Measurements from ENCODE around the gene WIPF1. TPM values are rescaled to one million over a fixed set of nuclear protein-coding genes. Genes with fewer than 3 reads are reported as not detected.
A peak's percentile ranks its signal among the peaks of the same experiment; 100 is the strongest.

Gene WIPF1
- total RNA-seq, 4 donors from 2014 or later = 4.8 to 21.8 (median 7.3) TPM

GRCh38 chr2:174607989-174608865 is 10.6 kb upstream of the WIPF1 start:
- Histone ChIP-seq H3K27ac (no peak overlapping the region), H3K4me1 (peaks cover 37% of the 10 kb centered on the region), H3K27me3 (no peaks in the 10 kb centered on the region), H3K4me3 (no peak overlapping the region), H3K9me3 (no peaks in the 10 kb centered on the region), H3K36me3 (no peaks in the 10 kb centered on the region)
- DNase-seq (ENCODE audit: low spot score in 2 of 2) = no peak
- WGBS = 47% methylated on average over 5 of the region's 5 CpGs
- TF ChIP-seq EP300 (IDR thresholded peaks at IDR 0.05) (no peak), CTCF (IDR thresholded peaks at IDR 0.05) (no peak), POLR2A (IDR thresholded peaks at IDR 0.05) (no peak), POLR2AphosphoS5 (IDR thresholded peaks at IDR 0.05) (no peak)

- 36% methylated on average over 3 of the region's 3 CpGs for WGBS
- Histone ChIP-seq H3K27ac (no peak overlapping the region), H3K27me3 (no peaks in the 10 kb centered on the region), H3K4me3 (no peak overlapping the region), H3K4me1 (peaks cover 44% of the 10 kb centered on the region), H3K36me3 (no peaks in the 10 kb centered on the region), H3K9me3 (no peaks in the 10 kb centered on the region)
- DNase-seq (ENCODE audit: low spot score in 2 of 2) = no peak
- TF ChIP-seq EP300 (IDR thresholded peaks at IDR 0.05) (no peak), CTCF (IDR thresholded peaks at IDR 0.05) (no peak), POLR2AphosphoS5 (IDR thresholded peaks at IDR 0.05) (no peak), POLR2A (IDR thresholded peaks at IDR 0.05) (no peak)
These were observed 10.0 kb upstream of the WIPF1 start for GRCh38 chr2:174607584-174607983.

GRCh38 chr2:174606336-174606735 is 8.7 kb upstream of the WIPF1 start:
- Histone ChIP-seq H3K4me1 (peaks cover 46% of the 10 kb centered on the region), H3K9me3 (no peaks in the 10 kb centered on the region), H3K27me3 (no peaks in the 10 kb centered on the region), H3K27ac (no peak overlapping the region), H3K36me3 (no peaks in the 10 kb centered on the region), H3K4me3 (no peak overlapping the region)
- TF ChIP-seq POLR2A (IDR thresholded peaks at IDR 0.05) = no peak
- peak in 2 of 3 donors; percentile 32 to 40 for TF ChIP-seq POLR2AphosphoS5 (IDR thresholded peaks at IDR 0.05)
- WGBS = 38% methylated on average over 3 of the region's 3 CpGs
- DNase-seq (ENCODE audit: low spot score in 2 of 2) = peak in 1 of 2 donors; percentile 75

GRCh38 chr2:174605687-174606086 is 8.1 kb upstream of the WIPF1 start:
- no peaks in the 10 kb centered on the region for H3K27me3 ChIP-seq
- H3K27ac ChIP-seq = no peak overlapping the region
- H3K9me3 ChIP-seq = no peaks in the 10 kb centered on the region
- H3K36me3 ChIP-seq = no peaks in the 10 kb centered on the region
- no peak for TF ChIP-seq CTCF (IDR thresholded peaks at IDR 0.05)
- no peak for TF ChIP-seq EP300 (IDR thresholded peaks at IDR 0.05)
- no peak for TF ChIP-seq POLR2A (IDR thresholded peaks at IDR 0.05)
- no peak for TF ChIP-seq POLR2AphosphoS5 (IDR thresholded peaks at IDR 0.05)
- DNase-seq (ENCODE audit: low spot score in 2 of 2) = no peak
- peaks cover 44% of the 10 kb centered on the region for H3K4me1 ChIP-seq
- no peak overlapping the region for H3K4me3 ChIP-seq

DNA sequence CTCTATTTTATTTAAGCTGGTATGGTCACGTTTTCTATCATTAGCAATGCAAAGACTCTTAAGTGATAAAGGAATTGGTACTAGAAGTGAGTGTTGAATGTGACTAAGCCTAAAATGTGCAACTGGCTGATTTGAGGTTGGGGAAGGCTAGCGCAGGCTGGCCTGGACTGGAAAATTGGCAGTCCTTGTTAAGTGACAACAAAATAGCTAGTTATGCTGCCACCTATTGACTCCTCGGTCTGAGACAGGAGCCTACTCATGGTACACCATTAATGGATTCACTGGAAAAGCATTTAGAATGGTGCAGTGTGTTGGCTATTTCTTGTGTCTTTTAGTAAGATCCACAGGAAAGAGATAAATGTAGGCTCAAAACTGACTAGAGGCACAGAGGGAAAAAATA is 5.7 kb upstream of the WIPF1 start:
- 14% methylated on average over 3 of the region's 3 CpGs for WGBS
- Histone ChIP-seq H3K4me1 (peaks cover 29% of the 10 kb centered on the region), H3K27ac (no peak overlapping the region)

More for the DNA sequence above, 5.7 kb upstream of the WIPF1 start:
- no peak for DNase-seq (ENCODE audit: low spot score in 2 of 2)
- H3K27me3 ChIP-seq = no peaks in the 10 kb centered on the region
- TF ChIP-seq CTCF (IDR thresholded peaks at IDR 0.05) (peak in 1 of 2 donors; percentile 31), EP300 (IDR thresholded peaks at IDR 0.05) (no peak)
- no peaks in the 10 kb centered on the region for H3K9me3 ChIP-seq
- no peak overlapping the region for H3K4me3 ChIP-seq
- H3K36me3 ChIP-seq = no peaks in the 10 kb centered on the region
